ENCODE measurements around the gene VAT1. TPM values are rescaled to one million over a fixed set of nuclear protein-coding genes. Genes with fewer than 3 reads are reported as not detected.

Gene VAT1
- polyA plus RNA-seq, 1 donor from 2014 or later = 151 TPM

DNA sequence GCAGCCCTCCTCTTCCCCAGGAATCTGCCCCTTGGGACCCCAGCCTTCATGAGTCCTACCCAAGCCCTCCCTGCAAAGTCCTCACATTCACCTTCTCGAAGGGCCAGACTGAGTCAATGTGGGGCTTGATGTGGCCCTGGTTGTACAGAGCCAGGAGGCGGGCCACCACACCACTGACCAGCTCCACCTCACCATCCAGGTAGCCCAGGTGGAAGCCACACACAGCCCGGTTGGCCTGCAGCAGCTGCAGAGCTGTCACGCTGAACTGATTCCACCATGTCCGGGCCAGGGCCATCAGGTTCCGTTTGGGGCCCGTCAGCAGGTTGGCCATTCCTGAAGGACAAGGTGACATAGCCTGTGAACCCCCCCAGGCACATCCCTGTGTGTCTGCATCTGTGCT lies 6.0 kb downstream of the VAT1 start:
- no peaks in the 10 kb centered on the region for H3K36me3 ChIP-seq (ENCODE audit: insufficient read depth, low read length)

DNA sequence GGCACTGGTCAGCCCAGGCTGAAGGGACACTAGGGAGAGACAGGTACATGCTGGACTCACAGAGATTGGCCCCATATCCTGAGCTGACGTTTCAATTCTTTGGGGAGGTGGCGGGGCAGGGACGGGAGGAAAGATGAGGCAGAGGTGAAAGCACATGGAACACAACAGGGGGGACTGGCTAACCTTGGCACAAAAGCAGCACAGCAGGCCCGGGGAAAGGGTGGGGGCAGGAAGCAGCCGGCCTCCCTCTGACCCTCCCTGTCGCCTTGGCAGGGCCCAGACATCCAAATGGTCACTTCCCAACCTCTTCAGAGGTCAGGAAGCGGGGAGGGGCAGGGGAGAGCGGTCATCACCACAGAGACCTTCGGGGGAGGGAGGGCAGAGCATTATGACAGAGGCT lies 6.6 kb downstream of the VAT1 start:
- Histone ChIP-seq H3K27me3 (ENCODE audit: insufficient read depth, low read depth, low read length) (no peaks in the 10 kb centered on the region), H2AFZ (ENCODE audit: low read depth, low read length) (no peak overlapping the region), H3K27ac (ENCODE audit: low read length) (no peak overlapping the region), H3K4me2 (ENCODE audit: low read length) (no peak overlapping the region), H3K36me3 (ENCODE audit: insufficient read depth, low read length) (no peaks in the 10 kb centered on the region), H3K9me3 (ENCODE audit: low read length) (no peaks in the 10 kb centered on the region), H3K79me2 (replicated peaks; ENCODE audit: insufficient read depth, low read length) (peaks cover 42% of the 10 kb centered on the region), H3K9ac (ENCODE audit: low read length) (no peak overlapping the region), H3F3A (ENCODE audit: insufficient read depth, low read length, poor library complexity, severe bottlenecking) (peaks cover 7% of the 10 kb centered on the region), H3K4me3 (ENCODE audit: low read length) (no peak overlapping the region), H4K20me1 (ENCODE audit: insufficient read depth) (peaks cover 4% of the 10 kb centered on the region), H3K9me2 (ENCODE audit: insufficient read depth, low read length) (no peaks in the 10 kb centered on the region)
- TF ChIP-seq RAD21 (conservative IDR thresholded peaks at IDR 0.05) (no peak), MXI1 (conservative IDR thresholded peaks at IDR 0.05; ENCODE audit: poor library complexity, severe bottlenecking) (no peak), POLR2AphosphoS5 (IDR thresholded peaks at IDR 0.05) (no peak), CTCF (IDR thresholded peaks at IDR 0.05; ENCODE audit: poor library complexity, severe bottlenecking) (no peak)
- TF ChIP-seq, protein P1, sequence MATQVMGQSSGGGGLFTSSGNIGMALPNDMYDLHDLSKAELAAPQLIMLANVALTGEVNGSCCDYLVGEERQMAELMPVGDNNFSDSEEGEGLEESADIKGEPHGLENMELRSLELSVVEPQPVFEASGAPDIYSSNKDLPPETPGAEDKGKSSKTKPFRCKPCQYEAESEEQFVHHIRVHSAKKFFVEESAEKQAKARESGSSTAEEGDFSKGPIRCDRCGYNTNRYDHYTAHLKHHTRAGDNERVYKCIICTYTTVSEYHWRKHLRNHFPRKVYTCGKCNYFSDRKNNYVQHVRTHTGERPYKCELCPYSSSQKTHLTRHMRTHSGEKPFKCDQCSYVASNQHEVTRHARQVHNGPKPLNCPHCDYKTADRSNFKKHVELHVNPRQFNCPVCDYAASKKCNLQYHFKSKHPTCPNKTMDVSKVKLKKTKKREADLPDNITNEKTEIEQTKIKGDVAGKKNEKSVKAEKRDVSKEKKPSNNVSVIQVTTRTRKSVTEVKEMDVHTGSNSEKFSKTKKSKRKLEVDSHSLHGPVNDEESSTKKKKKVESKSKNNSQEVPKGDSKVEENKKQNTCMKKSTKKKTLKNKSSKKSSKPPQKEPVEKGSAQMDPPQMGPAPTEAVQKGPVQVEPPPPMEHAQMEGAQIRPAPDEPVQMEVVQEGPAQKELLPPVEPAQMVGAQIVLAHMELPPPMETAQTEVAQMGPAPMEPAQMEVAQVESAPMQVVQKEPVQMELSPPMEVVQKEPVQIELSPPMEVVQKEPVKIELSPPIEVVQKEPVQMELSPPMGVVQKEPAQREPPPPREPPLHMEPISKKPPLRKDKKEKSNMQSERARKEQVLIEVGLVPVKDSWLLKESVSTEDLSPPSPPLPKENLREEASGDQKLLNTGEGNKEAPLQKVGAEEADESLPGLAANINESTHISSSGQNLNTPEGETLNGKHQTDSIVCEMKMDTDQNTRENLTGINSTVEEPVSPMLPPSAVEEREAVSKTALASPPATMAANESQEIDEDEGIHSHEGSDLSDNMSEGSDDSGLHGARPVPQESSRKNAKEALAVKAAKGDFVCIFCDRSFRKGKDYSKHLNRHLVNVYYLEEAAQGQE (IDR thresholded peaks at IDR 0.05; ENCODE audit: borderline replicate concordance) = no peak

More for the DNA sequence above, 6.0 kb downstream of the VAT1 start:
- peaks cover 48% of the 10 kb centered on the region for H3K79me2 ChIP-seq (replicated peaks; ENCODE audit: insufficient read depth, low read length)
- no peaks in the 10 kb centered on the region for H3K9me2 ChIP-seq (ENCODE audit: insufficient read depth, low read length)
- peaks cover 7% of the 10 kb centered on the region for H3F3A ChIP-seq (ENCODE audit: insufficient read depth, low read length, poor library complexity, severe bottlenecking)
- peaks cover 4% of the 10 kb centered on the region for H4K20me1 ChIP-seq (ENCODE audit: insufficient read depth)
- no peak for TF ChIP-seq CTCF (IDR thresholded peaks at IDR 0.05; ENCODE audit: poor library complexity, severe bottlenecking)
- TF ChIP-seq, protein P1 (IDR thresholded peaks at IDR 0.05; ENCODE audit: borderline replicate concordance) = no peak
- no peak for TF ChIP-seq RAD21 (conservative IDR thresholded peaks at IDR 0.05)
- TF ChIP-seq SMC3 (conservative IDR thresholded peaks at IDR 0.05; ENCODE audit: poor library complexity) = no peak
- TF ChIP-seq TAF1 (IDR thresholded peaks at IDR 0.05; ENCODE audit: low read depth) = no peak
- no peak for TF ChIP-seq MXI1 (conservative IDR thresholded peaks at IDR 0.05; ENCODE audit: poor library complexity, severe bottlenecking)
- TF ChIP-seq EZH2 (IDR thresholded peaks at IDR 0.05; ENCODE audit: borderline replicate concordance, insufficient read depth, low read length, poor library complexity, severe bottlenecking) = no peak
- H3K27ac ChIP-seq (ENCODE audit: low read length) = no peak overlapping the region
- no peaks in the 10 kb centered on the region for H3K9me3 ChIP-seq (ENCODE audit: low read length)
- no peak overlapping the region for H3K4me3 ChIP-seq (ENCODE audit: low read length)
- no peak overlapping the region for H3K4me2 ChIP-seq (ENCODE audit: low read length)
- H3K9ac ChIP-seq (ENCODE audit: low read length) = no peak overlapping the region
- H2AFZ ChIP-seq (ENCODE audit: low read depth, low read length) = no peak overlapping the region
- H3K27me3 ChIP-seq (ENCODE audit: insufficient read depth, low read depth, low read length) = no peaks in the 10 kb centered on the region

Measured in neural cell (in vitro differentiated cells).